GM12801 (cell line): ENCODE measurements around the gene STK16.
A peak's percentile ranks its signal among the peaks of the same experiment; 100 is the strongest.

Source experiments
- TF ChIP-seq, protein P1 (sequence below): IDR thresholded peaks from one replicate; pipeline ENCODE4 v1.5.1; 2011; ENCODE audit warnings: control low read depth; ENCODE audit not compliant: insufficient read length; ENCODE audit errors: extremely low read depth

STK16 gene

DNA sequence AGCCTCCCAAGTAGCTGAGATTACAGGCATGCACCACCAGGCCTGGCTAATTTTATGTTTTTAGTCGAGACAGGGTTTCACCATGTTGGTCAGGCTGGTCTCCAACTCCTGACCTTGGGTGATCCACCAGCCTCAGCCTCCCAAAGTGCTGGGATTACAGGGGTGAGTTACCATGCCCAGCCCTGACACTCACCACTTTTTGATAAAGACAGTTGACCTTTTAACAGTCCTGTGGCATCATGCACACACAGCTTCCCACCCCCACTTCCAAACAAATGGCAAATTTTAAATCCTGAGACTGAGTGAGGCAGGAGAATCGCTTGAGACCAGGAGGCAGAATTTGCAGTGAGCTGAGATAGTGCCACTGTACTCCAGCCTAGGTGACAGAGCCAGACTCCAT is 27.7 kb downstream of the STK16 start:
- TF ChIP-seq, protein P1, sequence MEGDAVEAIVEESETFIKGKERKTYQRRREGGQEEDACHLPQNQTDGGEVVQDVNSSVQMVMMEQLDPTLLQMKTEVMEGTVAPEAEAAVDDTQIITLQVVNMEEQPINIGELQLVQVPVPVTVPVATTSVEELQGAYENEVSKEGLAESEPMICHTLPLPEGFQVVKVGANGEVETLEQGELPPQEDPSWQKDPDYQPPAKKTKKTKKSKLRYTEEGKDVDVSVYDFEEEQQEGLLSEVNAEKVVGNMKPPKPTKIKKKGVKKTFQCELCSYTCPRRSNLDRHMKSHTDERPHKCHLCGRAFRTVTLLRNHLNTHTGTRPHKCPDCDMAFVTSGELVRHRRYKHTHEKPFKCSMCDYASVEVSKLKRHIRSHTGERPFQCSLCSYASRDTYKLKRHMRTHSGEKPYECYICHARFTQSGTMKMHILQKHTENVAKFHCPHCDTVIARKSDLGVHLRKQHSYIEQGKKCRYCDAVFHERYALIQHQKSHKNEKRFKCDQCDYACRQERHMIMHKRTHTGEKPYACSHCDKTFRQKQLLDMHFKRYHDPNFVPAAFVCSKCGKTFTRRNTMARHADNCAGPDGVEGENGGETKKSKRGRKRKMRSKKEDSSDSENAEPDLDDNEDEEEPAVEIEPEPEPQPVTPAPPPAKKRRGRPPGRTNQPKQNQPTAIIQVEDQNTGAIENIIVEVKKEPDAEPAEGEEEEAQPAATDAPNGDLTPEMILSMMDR: no peak

DNA sequence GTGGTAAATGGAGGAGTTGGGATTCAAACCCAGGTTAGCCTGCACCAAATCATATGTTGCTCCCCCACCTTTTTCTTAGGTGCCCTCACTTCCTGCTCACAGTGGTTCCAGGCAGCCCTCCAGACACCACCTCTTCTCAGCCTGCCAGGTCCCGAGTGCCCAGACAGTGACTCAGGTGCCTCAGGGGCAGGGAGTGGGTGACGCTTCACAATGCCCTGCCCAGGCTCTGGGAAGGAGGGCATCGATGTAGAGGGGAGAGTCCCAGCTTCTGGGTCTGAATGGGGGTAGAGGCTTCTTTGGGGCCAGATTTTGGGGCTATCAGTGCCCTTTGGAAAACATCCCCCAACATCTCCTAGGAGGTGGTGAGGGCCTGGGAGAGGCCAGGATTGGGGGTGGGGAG is 28.7 kb downstream of the STK16 start:
- TF ChIP-seq, protein P1: no peak

DNA sequence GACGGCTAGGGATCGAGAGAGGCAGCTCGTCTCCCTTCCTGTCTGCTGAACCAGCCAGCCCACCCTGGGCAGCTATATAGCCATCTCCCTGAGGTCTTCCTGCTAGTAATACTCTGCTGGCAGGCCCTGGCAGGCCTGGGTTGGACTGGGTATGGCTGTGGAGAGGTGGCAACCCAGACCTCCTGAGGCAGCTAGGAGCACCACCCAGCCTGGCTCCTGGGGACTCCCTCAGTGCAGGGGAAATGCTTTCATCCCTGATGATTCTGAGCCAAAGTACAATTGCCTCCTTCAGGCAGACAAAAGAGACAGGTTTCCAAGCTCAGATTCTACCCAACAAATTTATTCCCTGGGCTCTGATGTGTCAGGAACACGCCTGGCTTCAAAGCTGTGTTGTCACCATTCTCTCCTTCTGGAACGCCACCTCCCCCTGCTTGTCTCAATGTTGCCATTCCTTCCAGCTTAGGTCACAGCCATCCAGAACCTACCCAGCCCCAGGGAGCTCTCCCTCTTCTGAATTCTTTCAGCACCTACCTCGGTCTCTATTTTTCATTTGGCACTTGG is 29.2 kb downstream of the STK16 start:
- TF ChIP-seq, protein P1: no peak

DNA sequence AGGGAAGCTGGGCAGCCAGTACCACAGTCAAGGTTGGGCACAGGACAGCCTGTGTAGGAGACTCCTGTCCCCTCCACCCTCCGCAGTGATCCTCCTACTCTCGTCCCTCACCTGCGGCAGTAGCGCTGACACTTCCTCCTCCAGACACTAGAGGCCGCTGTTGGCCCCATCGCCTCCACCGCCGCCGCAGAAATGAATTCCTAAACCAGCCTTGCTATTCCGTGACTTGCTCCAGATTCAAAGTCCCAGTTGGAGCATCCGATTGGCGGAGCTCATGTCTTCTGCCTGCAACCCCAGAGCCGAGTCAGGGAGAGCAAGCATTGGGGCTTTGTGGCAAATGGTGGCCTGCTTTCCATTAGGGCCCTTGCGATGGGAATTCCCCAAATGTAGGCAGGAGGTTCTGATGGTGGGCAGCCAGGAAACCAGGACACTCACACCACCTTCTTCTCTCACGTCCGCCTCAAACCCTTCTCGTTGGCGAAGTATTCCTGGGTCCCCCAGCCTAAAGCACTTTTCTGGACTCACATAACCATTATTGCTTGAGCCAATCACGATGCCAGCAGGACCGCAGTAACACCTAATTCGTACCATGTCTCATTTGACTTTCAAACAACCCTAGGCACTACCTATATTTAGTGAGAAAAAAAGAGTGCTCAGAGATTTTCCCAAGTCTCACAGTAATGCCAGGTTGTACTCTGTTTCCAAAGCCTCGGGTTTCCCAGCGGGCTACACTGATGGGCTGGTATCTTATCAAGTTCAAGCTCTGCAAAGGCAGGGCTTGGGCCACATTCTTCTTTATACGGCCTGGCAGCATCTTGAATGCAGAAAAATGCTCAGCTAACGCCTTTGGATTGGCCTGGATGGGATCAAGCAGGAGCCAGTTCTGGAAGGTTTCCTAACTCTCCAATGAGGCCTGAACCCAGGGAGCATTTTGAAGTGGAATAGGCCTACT is 32.7 kb downstream of the STK16 start:
- TF ChIP-seq, protein P1: peak; percentile 82

DNA sequence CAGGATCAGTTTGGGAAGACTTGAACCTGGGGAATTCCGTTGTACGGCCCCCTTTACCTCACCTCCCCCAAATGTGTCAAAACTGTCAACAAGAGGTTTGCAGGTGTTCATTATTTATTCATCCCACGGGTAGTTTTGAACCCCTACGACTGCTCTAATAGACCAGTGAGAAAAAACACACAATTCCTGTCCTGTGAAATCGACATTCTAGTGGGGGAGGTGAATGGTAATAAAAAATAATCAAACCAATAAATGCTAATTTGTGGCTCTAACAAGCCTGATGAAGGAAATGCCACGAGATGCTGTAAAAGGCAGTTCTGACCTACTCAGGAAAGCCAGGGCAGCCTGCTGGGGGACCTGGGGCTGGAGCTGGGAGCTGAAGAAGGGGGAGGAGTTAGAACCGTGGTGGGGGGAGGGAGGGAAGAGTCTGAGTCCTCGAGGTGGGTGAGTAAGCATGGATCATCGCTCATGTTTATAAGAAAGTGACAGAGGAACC is 33.4 kb downstream of the STK16 start:
- TF ChIP-seq, protein P1: no peak

DNA sequence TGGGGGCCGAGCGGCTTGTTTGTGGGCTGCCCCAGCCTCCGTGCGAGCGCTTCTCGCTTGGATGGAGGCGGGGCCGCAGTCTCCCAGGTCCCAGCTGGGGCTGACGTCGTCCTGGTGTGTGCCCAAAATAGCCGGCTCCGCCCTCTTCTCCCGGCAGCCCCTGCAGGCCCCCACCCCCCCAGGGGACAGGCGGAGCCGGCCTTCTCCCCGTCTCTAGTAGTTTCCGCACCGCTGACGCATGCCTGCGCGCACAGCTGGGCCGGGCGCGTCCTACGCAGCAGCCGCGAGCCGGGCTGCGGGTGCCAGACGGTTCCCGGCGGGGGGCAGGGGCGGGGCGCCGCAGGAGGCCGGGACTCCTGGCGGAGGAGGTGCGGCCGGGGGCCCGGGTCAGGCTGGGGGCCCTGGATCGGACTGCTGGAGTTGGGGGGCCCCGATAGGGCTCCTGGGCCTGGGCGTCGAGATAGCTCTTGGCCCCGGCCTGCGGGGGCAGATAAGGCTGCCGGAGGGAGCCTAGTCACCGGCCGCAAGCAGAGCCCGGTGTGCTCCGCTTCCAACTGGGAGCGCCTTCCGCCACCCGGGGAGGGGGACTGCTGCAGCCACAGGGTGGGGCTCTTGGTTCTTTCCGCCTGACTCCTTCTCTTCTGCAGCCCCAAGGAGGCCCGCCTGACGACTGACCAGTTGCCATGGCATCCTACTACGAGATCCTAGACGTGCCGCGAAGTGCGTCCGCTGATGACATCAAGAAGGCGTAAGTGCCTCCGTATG is 34.1 kb downstream of the STK16 start, which contains the start of gene DNAJB2:
Gene DNAJB2, plus strand, starts transcription at position 216 of the 765 bp plus-strand sequence. Its CDS starts 468 bp downstream, at position 684.
- TF ChIP-seq, protein P1: no peak
